22Rv1 (cell line): ENCODE measurements around the gene IFNAR1.

Experiments
- H3K27ac ChIP-seq: fragments of 450-650 bp; 2 replicates; pipeline ENCODE4 v1.5.1; 2017
- ZFX ChIP-seq: fragments of 450-650 bp; IDR thresholded peaks from 2 replicates; pipeline ENCODE4 v1.6.1; 2017; ENCODE audit warnings: antibody characterized with exemption, borderline replicate concordance
- TF ChIP-seq, protein P1 (sequence below): fragments of 450-650 bp; IDR thresholded peaks from 2 replicates; pipeline ENCODE4 v1.5.1; 2017; ENCODE audit warnings: mild to moderate bottlenecking

Gene IFNAR1

GRCh38 chr21:33396951-33397350, 72.2 kb downstream of the IFNAR1 start:
- TF ChIP-seq ZFX: no peak
- TF ChIP-seq, protein P1, sequence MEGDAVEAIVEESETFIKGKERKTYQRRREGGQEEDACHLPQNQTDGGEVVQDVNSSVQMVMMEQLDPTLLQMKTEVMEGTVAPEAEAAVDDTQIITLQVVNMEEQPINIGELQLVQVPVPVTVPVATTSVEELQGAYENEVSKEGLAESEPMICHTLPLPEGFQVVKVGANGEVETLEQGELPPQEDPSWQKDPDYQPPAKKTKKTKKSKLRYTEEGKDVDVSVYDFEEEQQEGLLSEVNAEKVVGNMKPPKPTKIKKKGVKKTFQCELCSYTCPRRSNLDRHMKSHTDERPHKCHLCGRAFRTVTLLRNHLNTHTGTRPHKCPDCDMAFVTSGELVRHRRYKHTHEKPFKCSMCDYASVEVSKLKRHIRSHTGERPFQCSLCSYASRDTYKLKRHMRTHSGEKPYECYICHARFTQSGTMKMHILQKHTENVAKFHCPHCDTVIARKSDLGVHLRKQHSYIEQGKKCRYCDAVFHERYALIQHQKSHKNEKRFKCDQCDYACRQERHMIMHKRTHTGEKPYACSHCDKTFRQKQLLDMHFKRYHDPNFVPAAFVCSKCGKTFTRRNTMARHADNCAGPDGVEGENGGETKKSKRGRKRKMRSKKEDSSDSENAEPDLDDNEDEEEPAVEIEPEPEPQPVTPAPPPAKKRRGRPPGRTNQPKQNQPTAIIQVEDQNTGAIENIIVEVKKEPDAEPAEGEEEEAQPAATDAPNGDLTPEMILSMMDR: no peak
- no peak overlapping the region for H3K27ac ChIP-seq

- TF ChIP-seq, protein P1: no peak
- no peak for TF ChIP-seq ZFX
- no peak overlapping the region for H3K27ac ChIP-seq
These were observed 72.9 kb downstream of the IFNAR1 start for GRCh38 chr21:33397717-33398116.

DNA sequence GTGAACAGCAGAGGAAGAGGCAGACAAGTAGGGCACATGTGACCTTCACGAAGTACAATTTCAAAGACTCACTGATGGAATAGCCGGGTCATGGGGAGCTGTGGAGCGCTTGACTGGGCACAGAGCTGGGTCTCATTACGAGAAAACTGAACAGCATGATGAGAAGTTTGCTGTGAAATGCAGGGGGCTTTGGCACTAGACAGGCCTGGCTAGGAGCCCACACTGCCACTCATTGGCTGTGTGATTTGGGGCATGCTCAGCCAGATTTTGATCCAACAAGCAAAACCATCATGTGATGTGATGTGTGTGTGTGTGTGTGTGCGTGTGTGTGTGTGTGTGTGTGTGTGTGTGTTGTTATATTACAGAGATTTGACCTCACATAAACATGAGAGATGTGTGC, 73.6 kb downstream of the IFNAR1 start:
- H3K27ac ChIP-seq: no peak overlapping the region

GRCh38 chr21:33401630-33401992, 76.8 kb downstream of the IFNAR1 start:
- no peak for TF ChIP-seq ZFX
- TF ChIP-seq, protein P1: no peak
- H3K27ac ChIP-seq: no peak overlapping the region

More for the DNA sequence above, 73.6 kb downstream of the IFNAR1 start:
- TF ChIP-seq, protein P1: no peak
- no peak for TF ChIP-seq ZFX

DNA sequence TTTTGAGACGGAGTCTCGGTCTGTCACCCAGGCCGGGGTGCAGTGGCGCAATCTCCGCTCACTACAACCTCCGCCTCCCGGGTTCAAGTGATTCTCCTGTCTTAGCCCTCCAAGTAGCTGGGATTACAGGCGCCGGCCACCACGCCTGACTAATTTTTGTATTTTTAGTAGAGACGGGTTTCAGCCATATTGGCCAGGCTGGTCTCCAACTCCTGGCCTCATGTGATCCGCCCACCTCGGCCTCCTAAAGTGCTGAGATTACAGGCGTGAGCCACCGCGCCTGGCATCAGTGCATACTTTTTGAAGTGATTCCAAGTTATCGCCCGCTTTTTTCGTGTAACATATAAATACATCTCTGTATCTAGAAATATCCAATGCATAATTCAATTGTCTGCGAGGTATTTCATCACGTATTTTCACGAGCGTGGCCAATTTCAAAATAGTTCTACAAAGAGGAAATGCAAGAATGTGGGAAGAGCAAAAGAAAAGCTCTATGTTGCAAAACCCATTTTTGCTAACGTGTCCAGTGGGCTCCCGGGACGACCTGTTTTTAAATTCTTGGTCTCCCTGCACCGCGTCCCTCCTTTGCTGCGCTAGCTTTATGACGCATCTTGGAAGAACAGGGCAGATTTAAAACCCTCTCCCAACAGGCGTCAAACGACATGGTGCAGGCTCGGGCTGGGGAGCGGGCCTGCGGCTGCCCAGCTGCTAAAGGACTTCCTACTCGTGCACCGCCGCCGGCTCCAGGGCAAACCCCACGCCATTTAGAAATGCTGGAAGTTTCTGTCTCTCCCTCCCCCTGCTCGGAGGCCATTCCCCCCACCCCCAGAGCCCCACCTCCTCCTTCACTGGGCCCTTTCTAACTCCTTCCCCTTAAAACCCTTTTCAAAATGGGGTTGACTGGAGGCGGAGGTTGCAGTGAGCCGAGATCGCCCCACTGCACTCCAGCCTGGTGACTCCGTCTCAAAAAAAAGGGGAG, 77.5 kb downstream of the IFNAR1 start:
- no peak for TF ChIP-seq ZFX
- TF ChIP-seq, protein P1: no peak
- H3K27ac ChIP-seq: no peak overlapping the region

DNA sequence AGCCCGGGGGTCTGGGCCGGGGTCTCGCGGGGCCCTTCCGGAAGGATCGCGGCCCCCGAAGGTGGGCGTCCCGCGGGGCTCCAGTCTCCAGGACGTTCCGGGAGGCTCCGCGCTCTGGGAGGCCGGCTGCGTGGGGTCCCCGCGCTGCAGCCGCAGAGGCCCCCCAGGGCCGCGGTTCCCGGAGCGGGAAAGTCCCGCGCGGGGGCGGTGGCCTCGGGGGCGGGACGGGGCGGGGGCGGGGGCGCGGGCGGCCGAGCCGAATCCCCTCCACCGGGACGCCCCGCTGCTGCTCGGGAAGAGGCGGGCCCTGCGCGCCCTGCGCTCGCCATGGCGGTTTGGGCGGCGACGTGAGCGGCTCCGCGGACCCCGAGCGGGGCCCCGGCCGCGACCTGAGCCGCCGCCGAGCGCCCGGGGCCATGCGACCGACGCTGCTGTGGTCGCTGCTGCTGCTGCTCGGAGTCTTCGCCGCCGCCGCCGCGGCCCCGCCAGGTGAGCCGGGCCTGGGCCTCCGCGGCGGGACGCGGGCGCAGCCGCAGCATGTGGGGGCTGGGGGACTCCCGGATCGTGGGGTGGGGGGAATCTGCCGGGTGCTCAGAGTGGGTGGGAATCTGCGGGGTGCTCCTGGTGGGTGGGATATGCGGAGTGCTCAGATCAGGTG, 78.5 kb downstream of the IFNAR1 start, which contains the start of gene IFNGR2:
Gene IFNGR2 (plus strand): TSS at position 286 of the 658 bp plus-strand sequence. CDS start 131 bp downstream, at position 417.
- TF ChIP-seq ZFX: no peak
- TF ChIP-seq, protein P1: no peak
- peak within 1 kb of the TSS; percentile 83 for H3K27ac ChIP-seq
